H9 (cell line): ENCODE results near the gene CNR1. TPM values are rescaled to one million over a fixed set of nuclear protein-coding genes. Genes with fewer than 3 reads are reported as not detected.

Experiments used
- DNase-seq: peaks from one replicate; pipeline ENCODE4 v3.0.0-alpha.2; 2017
- H2AFZ ChIP-seq: one replicate; pipeline ENCODE4 v1.6.1; 2013; ENCODE audit warnings: mild to moderate bottlenecking, low read length, control low read depth, moderate library complexity
- H2AK5ac ChIP-seq: 2 replicates; pipeline ENCODE4 v1.6.1; 2013; ENCODE audit warnings: low read length, control low read depth, mixed read lengths; ENCODE audit not compliant: insufficient read length
- H2BK120ac ChIP-seq: one replicate; pipeline ENCODE4 v1.6.1; 2013; ENCODE audit warnings: low read depth, mild to moderate bottlenecking, low read length, control low read depth, inconsistent platforms; ENCODE audit not compliant: poor library complexity, severe bottlenecking
- H2BK12ac ChIP-seq: 2 replicates; pipeline ENCODE4 v1.6.1; 2013; ENCODE audit warnings: low read length, control low read depth, mixed read lengths, low read depth; ENCODE audit not compliant: insufficient read length
- H2BK15ac ChIP-seq: 2 replicates; pipeline ENCODE4 v1.6.1; 2013; ENCODE audit warnings: low read depth, low read length, control low read depth
- H2BK20ac ChIP-seq: one replicate; pipeline ENCODE4 v1.6.1; 2013; ENCODE audit warnings: low read depth, mild to moderate bottlenecking, low read length, control low read depth, inconsistent platforms; ENCODE audit not compliant: poor library complexity, severe bottlenecking
- H2BK5ac ChIP-seq: 2 replicates; pipeline ENCODE4 v1.6.1; 2013; ENCODE audit warnings: low read length, control low read depth, mixed read lengths; ENCODE audit not compliant: insufficient read length
- H3K14ac ChIP-seq: 2 replicates; pipeline ENCODE4 v1.6.1; 2013; ENCODE audit warnings: low read length, control low read depth; ENCODE audit not compliant: insufficient read depth
- H3K18ac ChIP-seq: 2 replicates; pipeline ENCODE4 v1.6.1; 2013; ENCODE audit warnings: low read depth, mild to moderate bottlenecking, mixed read lengths, low read length, control low read depth; ENCODE audit not compliant: insufficient read length
- H3K23ac ChIP-seq: 2 replicates; pipeline ENCODE4 v1.6.1; 2013; ENCODE audit warnings: low read length, control low read depth, mixed read lengths, low read depth; ENCODE audit not compliant: insufficient read length
- H3K23me2 ChIP-seq: 2 replicates; pipeline ENCODE4 v1.6.1; 2013; ENCODE audit warnings: low read depth, mild to moderate bottlenecking, mixed read lengths, low read length, control low read depth; ENCODE audit not compliant: insufficient read length, poor library complexity, severe bottlenecking
- H3K27ac ChIP-seq: 2 replicates; pipeline ENCODE4 v1.5.1; 2013; ENCODE audit warnings: low read length, control low read depth, mixed read lengths, low read depth; ENCODE audit not compliant: insufficient read length
- H3K27me3 ChIP-seq: 2 replicates; pipeline ENCODE4 v1.6.1; 2013; ENCODE audit warnings: low read length, control low read depth, inconsistent platforms; ENCODE audit not compliant: insufficient read depth
- H3K4ac ChIP-seq: 2 replicates; pipeline ENCODE4 v1.6.1; 2013; ENCODE audit warnings: low read depth, mild to moderate bottlenecking, control low read depth, inconsistent platforms, low read length, moderate library complexity
- H3K4me1 ChIP-seq: 2 replicates; pipeline ENCODE4 v1.6.1; 2013; ENCODE audit warnings: low read length, control low read depth, inconsistent platforms; ENCODE audit not compliant: insufficient read depth
- H3K4me2 ChIP-seq: 2 replicates; pipeline ENCODE4 v1.6.1; 2013; ENCODE audit warnings: low read length, control low read depth, mixed read lengths; ENCODE audit not compliant: insufficient read length, insufficient read depth
- H3K56ac ChIP-seq: 2 replicates; pipeline ENCODE4 v1.6.1; 2013; ENCODE audit warnings: low read depth, mild to moderate bottlenecking, mixed read lengths, low read length, control low read depth; ENCODE audit not compliant: insufficient read length
- H3K79me1 ChIP-seq: 2 replicates; pipeline ENCODE4 v1.6.1; 2013; ENCODE audit warnings: low read depth, mild to moderate bottlenecking, moderate library complexity, low read length, control low read depth, inconsistent platforms; ENCODE audit not compliant: insufficient read depth, poor library complexity, severe bottlenecking
- H3K79me2 ChIP-seq: 2 replicates; pipeline ENCODE4 v1.6.1; 2013; ENCODE audit warnings: low read length, control low read depth, inconsistent platforms; ENCODE audit not compliant: insufficient read depth
- H3K9ac ChIP-seq: 2 replicates; pipeline ENCODE4 v1.6.1; 2013; ENCODE audit warnings: low read length, control low read depth, mixed read lengths; ENCODE audit not compliant: insufficient read length; ENCODE audit errors: extremely low read depth
- H3K9me3 ChIP-seq: one replicate; pipeline ENCODE4 v1.6.1; 2013; ENCODE audit warnings: low read depth, low read length, inconsistent platforms; ENCODE audit not compliant: control insufficient read depth
- H3T11ph ChIP-seq: one replicate; pipeline ENCODE4 v1.6.1; 2013; ENCODE audit warnings: mild to moderate bottlenecking, low read length, control low read depth, inconsistent platforms
- H4K20me1 ChIP-seq: one replicate; pipeline ENCODE4 v1.6.1; 2013; ENCODE audit not compliant: control insufficient read depth, insufficient read length, insufficient read depth
- H4K5ac ChIP-seq: 2 replicates; pipeline ENCODE4 v1.6.1; 2013; ENCODE audit warnings: low read depth, mild to moderate bottlenecking, mixed read lengths, low read length, control low read depth; ENCODE audit not compliant: insufficient read length
- H4K8ac ChIP-seq: replicated peaks from 2 replicates; pipeline ENCODE4 v1.6.1; 2013; ENCODE audit warnings: low read length, control low read depth, mixed read lengths, low read depth; ENCODE audit not compliant: insufficient read length
- H4K91ac ChIP-seq: 2 replicates; pipeline ENCODE4 v1.6.1; 2013; ENCODE audit warnings: low read depth, mild to moderate bottlenecking, moderate library complexity, mixed read lengths, low read length, control low read depth; ENCODE audit not compliant: insufficient read length
- H3K27ac Mint-ChIP-seq, 3 experiments: 2 replicates in 2 of 3; 3 replicates in 1 of 3; pipeline ENCODE4 v1.8.0; 2020 to 2021; ENCODE audit warnings: mixed read lengths in 3 of 3, mild to moderate bottlenecking in 1 of 3, moderate library complexity in 1 of 3
- H3K27me3 Mint-ChIP-seq: 2 replicates; pipeline ENCODE4 v1.8.0; 2021; ENCODE audit warnings: low read depth, mild to moderate bottlenecking, moderate library complexity, mixed read lengths
- H3K36me3 Mint-ChIP-seq, 3 experiments: 2 replicates in 2 of 3; 3 replicates in 1 of 3; pipeline ENCODE4 v1.8.0; 2020 to 2021; ENCODE audit warnings: low read depth in 3 of 3, mixed read lengths in 3 of 3; ENCODE audit not compliant: insufficient read depth in 1 of 3
- H3K4me1 Mint-ChIP-seq, 2 experiments: 2 replicates each; pipeline ENCODE4 v1.8.0; 2020; ENCODE audit warnings: mixed read lengths in 2 of 2
- H3K4me3 Mint-ChIP-seq, 2 experiments: 2 replicates in 1 of 2; 3 replicates in 1 of 2; pipeline ENCODE4 v1.8.0; 2020 to 2021; ENCODE audit warnings: mild to moderate bottlenecking in 2 of 2, mixed read lengths in 2 of 2, moderate library complexity in 1 of 2
- H3K9me3 Mint-ChIP-seq, 2 experiments: 2 replicates in 1 of 2; 3 replicates in 1 of 2; pipeline ENCODE4 v1.8.0; 2020; ENCODE audit warnings: mild to moderate bottlenecking in 2 of 2, mixed read lengths in 2 of 2, moderate library complexity in 1 of 2
- CTCF ChIP-seq: fragments of 200-600 bp; sonication (generic); conservative IDR thresholded peaks from 3 replicates; pipeline ENCODE4 v1.8.0; 2021; ENCODE audit warnings: antibody characterized with exemption, mild to moderate bottlenecking
- WGBS: extraction: QIAGEN DNeasy Blood & Tissue Kit; methylation state at CpG from one replicate; pipeline ENCODE4 v1.1.7; 2013; ENCODE audit warnings: missing lambda C conversion rate, low lambda C conversion rate, mixed read lengths; ENCODE audit not compliant: insufficient read length; ENCODE audit errors: extremely low coverage; 5-methylcytosine and 5-hydroxymethylcytosine counted together
- total RNA-seq: library from RNA; stranded (reverse); gene quantifications from 2 replicates; pipeline ENCODE4 v1.2.1, GENCODE V29; 2021

Gene CNR1
- total RNA-seq, 1 experiment from 2014 or later: 0.72 TPM

GRCh38 chr6:88135578-88136114 lies 30.5 kb downstream of the CNR1 start:
- H3K4me3 Mint-ChIP-seq: no peak overlapping the region
- Histone ChIP-seq H3T11ph (no peak overlapping the region), H3K9ac (no peak overlapping the region), H2AFZ (no peak overlapping the region), H3K79me2 (no peaks in the 10 kb centered on the region), H2BK5ac (no peak overlapping the region), H3K27me3 (no peaks in the 10 kb centered on the region), H3K23me2 (no peaks in the 10 kb centered on the region), H2BK12ac (no peak overlapping the region), H4K91ac (no peak overlapping the region), H4K20me1 (no peaks in the 10 kb centered on the region), H2BK15ac (no peak overlapping the region), H3K9me3 (no peaks in the 10 kb centered on the region), H3K79me1 (no peaks in the 10 kb centered on the region), H3K18ac (no peak overlapping the region), H2BK120ac (no peak overlapping the region), H4K5ac (no peak overlapping the region), H4K8ac (no peak overlapping the region), H3K4me2 (no peak overlapping the region), H3K4ac (no peak overlapping the region), H3K23ac (no peak overlapping the region), H2AK5ac (no peak overlapping the region), H3K56ac (no peak overlapping the region), H2BK20ac (no peak overlapping the region), H3K4me1 (0 out of 2 replicates have a peak, but pooled peaks cover 2% of the 10 kb centered on the region), H3K27ac (no peak overlapping the region), H3K14ac (no peak overlapping the region)
- no CpG with 5 or more reads among the region's 5 CpGs for WGBS
- no peak overlapping the region for H3K27ac Mint-ChIP-seq
- TF ChIP-seq CTCF: no peak
- no peak for DNase-seq
- peaks cover 3% of the 10 kb centered on the region; the same call in 1 of the 2 replicates for H3K27me3 Mint-ChIP-seq
- H3K9me3 Mint-ChIP-seq: no peaks in the 10 kb centered on the region
- peaks cover 9 to 11% of the 10 kb centered on the region in 2 experiments for H3K4me1 Mint-ChIP-seq
- H3K36me3 Mint-ChIP-seq: no peaks in the 10 kb centered on the region; a peak in 1 of 7 replicates
